NCI-H2227 treated with DMSO at 0.1 percent for 48 hours (cell line): ENCODE data around the gene DEFB112.

Experiments used
- DNase-seq: peaks from one replicate; lab custom pipeline; 2025; lab: John Stamatoyannopoulos, UW

DEFB112 gene

GRCh38 chr6:50049829-50050228 is at the start of gene DEFB112:
Gene DEFB112, minus strand, starts transcription at chr6:50049929. Its CDS starts 60 bp downstream, at chr6:50049869.
- DNase-seq, result no peak

- DNase-seq, result no peak
These were observed 48.9 kb upstream of the DEFB112 start for GRCh38 chr6:50098641-50098993.

- no peak for DNase-seq
These were observed 48.4 kb upstream of the DEFB112 start for GRCh38 chr6:50097966-50098640.

GRCh38 chr6:50096296-50096695 is 46.6 kb upstream of the DEFB112 start:
- no peak for DNase-seq

GRCh38 chr6:50093938-50094272 is 44.2 kb upstream of the DEFB112 start:
- no peak for DNase-seq

- no peak for DNase-seq
These were observed 43.6 kb upstream of the DEFB112 start for GRCh38 chr6:50093116-50093937.

- no peak for DNase-seq
These were observed 41.9 kb upstream of the DEFB112 start for GRCh38 chr6:50091641-50092040.

GRCh38 chr6:50089911-50090310 is 40.2 kb upstream of the DEFB112 start:
- DNase-seq, result no peak

- no peak for DNase-seq
These were observed 37.7 kb upstream of the DEFB112 start for GRCh38 chr6:50087231-50087954.

- no peak for DNase-seq
These were observed 27.7 kb upstream of the DEFB112 start for GRCh38 chr6:50077385-50077784.

- no peak for DNase-seq
These were observed 26.7 kb upstream of the DEFB112 start for GRCh38 chr6:50076431-50076830.

GRCh38 chr6:50071921-50072320 is 22.2 kb upstream of the DEFB112 start:
- DNase-seq, result no peak

GRCh38 chr6:50070101-50070500 is 20.4 kb upstream of the DEFB112 start:
- DNase-seq, result no peak

- DNase-seq, result no peak
These were observed 12.3 kb upstream of the DEFB112 start for GRCh38 chr6:50062051-50062450.

GRCh38 chr6:50056242-50056641 is 6.5 kb upstream of the DEFB112 start:
- no peak for DNase-seq

GRCh38 chr6:50047026-50047425 is 2.7 kb downstream of the DEFB112 start:
- no peak for DNase-seq

GRCh38 chr6:50030777-50031562 is 18.8 kb downstream of the DEFB112 start:
- DNase-seq, result no peak

- DNase-seq, result no peak
These were observed 19.4 kb downstream of the DEFB112 start for GRCh38 chr6:50030350-50030749.

- no peak for DNase-seq
These were observed 24.5 kb downstream of the DEFB112 start for GRCh38 chr6:50025258-50025657.

- no peak for DNase-seq
These were observed 27.8 kb downstream of the DEFB112 start, which contains the start of gene DEFB110 for GRCh38 chr6:50021894-50022293. Gene DEFB110, minus strand, starts transcription at chr6:50021994. Its CDS starts 59 bp downstream, at chr6:50021935.

GRCh38 chr6:50007819-50008218 is 41.9 kb downstream of the DEFB112 start:
- DNase-seq, result no peak

GRCh38 chr6:50003139-50003538 is 46.6 kb downstream of the DEFB112 start:
- no peak for DNase-seq
